NOMO-1 (cell line): Measurements from ENCODE around the gene SDK1.
"Not testable (repeated sequence)": the region's sequence is repeated elsewhere in the genome, so short reads cannot be mapped to it uniquely, and the experiment has no call there.

Experiments used
- DNase-seq, 2 experiments: peaks; one replicate each; lab custom pipeline; 2025; ENCODE audit not compliant: unreplicated experiment in 2 of 2; lab: John Stamatoyannopoulos, UW

The SDK1 gene

DNA sequence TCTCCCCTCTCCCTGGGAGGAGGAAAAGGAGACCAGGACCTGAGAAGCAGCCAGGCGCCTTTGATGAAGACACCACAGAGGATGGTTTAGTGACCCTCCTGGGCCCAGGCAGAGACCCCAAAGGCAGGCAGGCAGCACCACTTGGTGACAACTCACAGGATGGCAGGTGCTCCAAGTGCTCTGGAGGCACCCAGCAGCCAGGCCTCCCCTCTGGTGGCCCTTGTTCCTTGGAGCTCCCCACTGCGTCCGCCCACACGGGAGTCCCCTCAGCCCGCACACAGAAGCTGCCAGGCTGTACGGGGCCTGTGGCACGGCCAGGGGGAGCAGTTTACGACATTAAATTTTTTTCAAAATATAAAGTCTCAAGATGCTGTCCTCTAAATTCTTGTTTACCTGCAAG lies 773.9 kb downstream of the SDK1 start:
- no peak for DNase-seq

DNA sequence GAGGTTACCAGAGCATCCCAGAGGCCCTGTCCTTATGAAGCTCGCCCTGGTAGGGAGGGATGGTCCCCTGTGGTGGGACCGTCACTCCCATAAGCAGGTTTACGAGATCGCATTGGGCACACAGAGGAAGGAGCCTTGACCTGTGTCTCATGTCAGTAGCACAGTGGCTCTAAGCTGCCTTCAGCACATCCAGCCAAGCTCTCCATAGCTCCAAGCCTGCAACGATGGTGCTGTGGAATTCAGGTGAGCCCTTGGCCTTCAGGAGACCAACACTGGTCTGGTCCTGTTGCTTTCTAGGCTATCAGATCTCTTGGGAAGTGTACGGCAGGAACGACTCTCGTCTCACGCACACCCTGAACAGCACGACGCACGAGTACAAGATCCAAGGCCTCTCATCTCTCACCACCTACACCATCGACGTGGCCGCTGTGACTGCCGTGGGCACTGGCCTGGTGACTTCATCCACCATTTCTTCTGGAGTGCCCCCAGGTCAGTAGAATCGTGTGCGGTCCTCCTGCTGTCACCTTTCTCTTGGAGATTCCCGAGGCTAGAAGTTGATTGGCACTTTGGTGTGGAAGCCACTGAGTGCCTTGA lies 775.7 kb downstream of the SDK1 start:
- no peak for DNase-seq

DNA sequence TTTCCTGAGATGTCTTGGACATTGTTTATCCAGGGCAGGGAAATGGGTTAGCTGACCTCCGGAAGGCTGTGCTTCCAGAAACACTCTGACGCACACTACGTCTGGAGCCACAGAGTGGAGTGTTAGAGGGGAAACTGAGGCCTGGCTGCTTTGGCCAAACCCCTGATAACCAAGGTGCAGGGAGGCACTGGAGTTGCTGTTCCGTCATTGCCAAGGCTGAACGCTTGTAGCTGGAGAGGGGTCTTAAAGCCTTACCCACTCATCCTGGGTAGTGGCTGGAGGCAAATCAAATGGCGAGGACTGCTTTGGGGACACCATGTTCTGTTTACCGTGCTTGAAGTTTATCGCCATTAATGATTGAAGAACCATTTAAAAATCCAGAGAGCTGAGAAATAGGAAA lies 776.9 kb downstream of the SDK1 start:
- no peak for DNase-seq

DNA sequence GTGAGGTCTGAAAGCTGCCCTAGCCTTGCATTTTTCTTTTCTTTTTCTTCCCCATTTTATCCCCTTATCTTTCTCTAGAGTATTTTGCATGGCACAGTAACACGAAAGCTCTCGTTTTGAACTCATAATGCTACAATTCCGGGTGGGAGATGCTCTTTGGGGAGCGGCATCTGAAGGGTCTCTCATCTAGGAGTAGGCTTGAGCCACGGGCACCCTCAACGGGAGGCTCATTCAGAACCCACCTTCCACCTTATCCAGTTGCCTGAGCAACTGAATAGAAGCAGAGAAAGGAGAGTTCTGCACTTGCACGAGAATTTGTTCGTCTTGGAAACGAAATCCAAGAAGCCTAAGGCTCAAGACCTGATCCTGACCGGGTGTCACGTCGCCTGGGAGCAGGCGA lies 777.5 kb downstream of the SDK1 start:
- no peak for DNase-seq

DNA sequence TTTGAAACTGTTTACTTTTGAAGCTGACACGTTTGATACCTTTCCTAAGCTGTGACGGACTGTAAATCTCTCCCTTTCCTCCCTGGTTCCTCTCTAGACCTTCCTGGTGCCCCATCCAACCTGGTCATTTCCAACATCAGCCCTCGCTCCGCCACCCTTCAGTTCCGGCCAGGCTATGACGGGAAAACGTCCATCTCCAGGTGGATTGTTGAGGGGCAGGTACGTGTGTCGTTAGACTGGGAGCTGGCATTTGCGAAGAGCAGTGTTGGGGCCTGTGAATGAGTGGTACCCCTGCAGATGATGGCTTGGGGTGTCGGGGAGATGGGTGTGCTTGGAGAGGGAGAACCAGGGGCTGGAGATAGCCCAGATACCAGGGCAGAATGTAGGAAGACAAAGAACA lies 778.3 kb downstream of the SDK1 start:
- DNase-seq: no peak

DNA sequence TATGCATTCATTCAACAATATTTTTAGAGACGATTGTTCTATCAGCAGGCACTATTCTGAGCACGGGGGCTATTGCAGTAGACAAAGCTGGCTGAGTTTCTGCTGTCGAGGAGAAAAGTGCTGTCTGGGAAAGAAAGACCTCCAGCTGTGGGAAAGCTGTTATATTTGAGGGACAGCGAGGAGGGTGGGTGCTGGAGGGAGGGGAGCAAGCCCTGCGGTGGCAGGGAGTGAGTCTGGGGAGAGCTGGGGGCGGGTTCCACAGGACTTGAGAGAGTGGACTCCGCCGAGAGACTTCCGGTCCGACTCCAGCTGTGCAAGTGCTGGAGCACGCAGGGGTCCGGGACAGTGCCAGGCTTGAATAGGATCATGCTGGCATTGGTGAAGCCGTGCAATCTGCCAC lies 778.9 kb downstream of the SDK1 start:
- no peak for DNase-seq

DNA sequence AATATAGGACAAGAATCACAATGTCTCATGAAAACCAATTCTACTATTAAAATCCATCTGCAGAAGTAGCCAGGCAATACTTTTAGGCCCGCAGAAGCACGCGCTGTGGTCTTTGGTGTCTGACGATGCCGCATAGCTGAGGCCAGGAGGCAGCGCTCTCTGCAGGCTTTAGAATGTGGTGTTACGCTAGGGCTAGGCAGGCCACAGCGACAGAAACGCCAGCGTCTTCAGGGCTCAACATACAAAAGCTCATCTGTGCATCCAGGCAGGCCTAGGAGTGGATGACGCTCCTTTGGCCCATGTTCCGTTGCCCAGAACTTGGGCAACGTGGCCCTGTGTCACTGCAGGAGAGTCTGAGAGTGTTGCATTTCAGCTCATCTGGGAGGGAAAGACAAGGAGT lies 779.9 kb downstream of the SDK1 start:
- DNase-seq: no peak

DNA sequence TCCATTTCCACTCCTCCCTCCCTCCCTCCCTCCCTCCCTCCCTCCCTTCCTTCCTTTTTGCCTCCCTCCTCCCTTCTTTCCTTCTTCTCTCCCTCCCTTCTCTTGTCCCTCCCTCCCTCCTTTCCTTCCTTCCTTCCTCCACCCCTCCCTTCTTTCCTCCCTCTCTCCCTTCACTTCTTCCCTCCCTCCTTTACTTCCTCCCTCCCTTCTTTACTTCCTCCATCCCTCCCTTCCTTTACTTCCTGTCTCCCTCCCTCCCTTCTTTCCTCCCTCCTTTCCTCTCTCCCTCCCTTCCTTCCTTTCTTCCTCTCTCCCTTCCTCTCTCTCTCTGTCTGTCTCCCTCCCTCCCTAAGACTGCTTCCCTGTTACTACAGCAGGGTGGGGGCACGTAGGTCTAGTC lies 782.5 kb downstream of the SDK1 start:
- DNase-seq: no peak

DNA sequence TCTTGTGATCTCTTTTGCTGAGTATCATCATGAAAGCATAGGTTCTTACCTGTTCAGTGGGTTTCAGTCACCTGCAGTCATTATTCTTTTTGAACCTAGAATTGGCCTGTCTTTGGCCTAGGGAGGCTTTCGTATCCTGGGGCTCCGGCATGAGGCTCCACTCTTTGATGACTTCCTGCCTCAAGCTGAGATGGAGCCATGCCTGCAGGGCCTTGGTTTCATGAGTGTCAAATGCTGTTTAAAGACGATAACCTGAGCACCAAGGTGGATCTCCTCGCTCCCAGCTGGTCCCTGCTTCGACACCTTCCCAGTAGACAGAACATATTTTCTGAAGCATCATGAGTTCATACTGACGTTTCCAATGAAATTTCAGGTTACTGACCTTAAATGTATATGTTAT lies 783.2 kb downstream of the SDK1 start:
- no peak for DNase-seq

DNA sequence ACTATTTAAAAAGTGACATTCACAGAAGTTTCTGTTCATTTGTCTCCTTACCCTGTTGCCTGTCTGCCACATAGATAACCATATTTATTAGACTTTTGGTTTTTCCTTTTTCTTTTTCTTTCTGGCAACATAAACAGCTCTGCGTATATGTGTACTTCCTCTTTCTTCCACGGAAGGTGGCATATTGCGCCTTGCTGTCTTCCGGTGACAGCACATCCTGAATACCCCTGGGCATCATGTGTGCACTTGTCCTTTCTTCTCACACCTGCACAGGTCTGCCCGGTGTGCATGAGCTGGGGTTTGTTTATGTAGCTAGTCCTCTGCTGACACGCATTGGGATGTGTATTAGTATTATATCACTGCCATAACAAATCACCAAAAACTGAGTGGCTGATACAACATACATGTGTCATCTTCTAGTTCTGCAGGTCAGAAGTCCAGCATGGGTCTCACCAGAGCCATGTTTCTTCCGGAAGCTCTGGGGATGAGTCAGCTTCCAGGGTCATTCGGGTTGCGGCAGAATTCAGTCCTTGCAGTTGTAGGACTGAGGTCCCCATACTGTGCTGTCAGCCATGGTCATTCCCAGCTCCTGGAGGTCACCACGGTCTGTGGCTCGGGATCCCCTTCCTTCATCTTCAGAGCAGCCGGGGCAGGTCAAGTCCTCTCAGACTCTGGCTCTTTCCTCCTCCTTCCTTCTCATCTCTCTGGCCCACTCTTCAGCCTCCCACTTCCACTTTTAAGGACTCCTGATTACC lies 785.1 kb downstream of the SDK1 start:
- DNase-seq: peak; percentile 32 to 52

DNA sequence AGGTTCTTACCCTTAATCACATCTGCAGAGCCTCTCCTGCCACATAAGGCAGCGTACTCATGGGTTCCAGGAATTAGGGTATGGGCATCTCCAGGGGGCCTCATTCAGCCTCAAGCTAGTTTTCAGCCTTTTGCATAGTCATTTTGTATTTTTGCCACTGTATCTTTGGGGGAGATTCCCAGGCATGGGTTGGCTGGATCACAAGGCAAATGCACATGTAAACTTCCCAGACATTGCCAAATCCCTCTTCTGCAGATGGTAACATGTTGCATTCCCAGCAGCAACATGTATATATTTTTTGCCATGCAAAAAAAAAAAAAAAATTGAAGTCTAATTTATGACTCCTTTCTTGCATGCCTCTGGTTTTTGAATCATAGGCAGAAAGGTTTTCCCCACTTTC lies 785.7 kb downstream of the SDK1 start:
- no peak for DNase-seq

DNA sequence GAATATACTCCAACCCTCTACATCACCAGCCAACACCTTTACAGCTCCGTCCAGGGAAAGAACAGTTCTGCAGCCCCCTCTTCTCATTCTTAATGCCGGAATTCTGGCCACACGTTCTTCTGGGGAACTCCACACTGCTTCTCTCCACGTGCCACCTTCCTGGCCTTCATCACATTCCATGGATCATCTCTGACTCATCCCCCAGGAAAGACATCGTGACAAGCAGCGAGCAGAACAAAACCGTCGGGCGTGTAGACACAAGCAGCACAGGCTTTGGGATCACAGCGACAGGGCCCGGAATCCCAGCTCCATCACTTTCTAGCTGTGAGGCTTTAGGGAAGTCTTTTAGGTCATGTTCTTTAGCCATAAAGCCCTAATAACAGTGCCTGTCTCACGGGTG lies 790.7 kb downstream of the SDK1 start:
- DNase-seq: no peak

DNA sequence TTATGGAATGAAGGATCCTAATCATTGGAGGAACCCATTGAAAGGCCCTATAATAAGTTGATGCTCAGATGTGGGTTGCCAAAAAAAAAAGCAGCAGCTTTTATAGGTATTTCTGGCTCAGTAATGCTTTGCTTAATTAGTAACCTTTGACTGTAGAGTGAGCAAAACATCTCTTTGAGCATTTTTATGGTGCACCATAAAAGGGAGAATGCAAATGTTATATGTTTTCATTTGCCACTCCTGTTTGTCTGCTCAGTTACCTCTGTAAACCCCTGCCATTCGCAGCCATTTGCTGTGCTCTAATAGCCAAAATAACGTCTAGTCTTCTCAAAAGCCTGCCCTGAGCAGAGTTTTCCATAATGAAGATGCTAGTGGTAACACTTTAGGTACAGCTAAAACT lies 792.0 kb downstream of the SDK1 start:
- no peak for DNase-seq

DNA sequence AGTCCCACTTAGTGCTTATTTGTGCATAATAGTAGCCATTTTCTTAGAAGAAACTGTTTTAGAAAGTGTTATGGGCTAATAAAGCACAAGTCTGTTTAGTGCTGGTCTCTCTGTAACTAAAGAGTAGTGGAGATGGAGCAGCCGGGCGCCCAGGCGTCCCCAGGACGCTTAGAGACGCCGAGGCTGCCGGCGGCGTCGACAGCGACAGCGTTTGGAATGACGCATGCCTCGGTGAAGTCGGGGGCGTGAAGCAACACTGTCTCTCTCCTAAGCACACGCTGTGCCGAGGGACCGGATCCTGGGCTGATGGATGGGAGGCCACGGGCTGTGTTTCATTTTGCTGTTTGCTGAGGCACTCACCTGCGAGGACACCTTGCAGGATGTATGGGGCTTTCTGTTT lies 792.4 kb downstream of the SDK1 start:
- no peak for DNase-seq

DNA sequence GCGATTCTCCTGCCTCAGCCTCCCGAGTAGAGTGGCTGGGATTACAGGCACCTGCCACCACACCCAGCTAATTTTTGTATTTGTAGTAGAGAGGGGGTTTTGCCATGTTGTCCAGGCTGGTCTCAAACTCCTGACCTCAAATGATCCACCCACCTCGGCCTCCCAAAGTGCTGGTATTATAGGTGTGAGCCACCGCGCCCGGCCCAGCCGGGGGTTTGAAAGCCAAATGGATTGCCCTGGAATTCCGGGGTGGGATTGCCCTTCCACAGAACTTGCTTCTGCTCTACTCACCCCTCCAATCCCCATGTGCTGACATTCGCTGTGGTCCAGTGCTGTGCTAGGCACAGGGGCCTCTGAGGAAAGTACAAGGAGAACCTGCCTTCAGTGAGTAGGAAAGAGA lies 793.1 kb downstream of the SDK1 start:
- not testable (repeated sequence) for DNase-seq

DNA sequence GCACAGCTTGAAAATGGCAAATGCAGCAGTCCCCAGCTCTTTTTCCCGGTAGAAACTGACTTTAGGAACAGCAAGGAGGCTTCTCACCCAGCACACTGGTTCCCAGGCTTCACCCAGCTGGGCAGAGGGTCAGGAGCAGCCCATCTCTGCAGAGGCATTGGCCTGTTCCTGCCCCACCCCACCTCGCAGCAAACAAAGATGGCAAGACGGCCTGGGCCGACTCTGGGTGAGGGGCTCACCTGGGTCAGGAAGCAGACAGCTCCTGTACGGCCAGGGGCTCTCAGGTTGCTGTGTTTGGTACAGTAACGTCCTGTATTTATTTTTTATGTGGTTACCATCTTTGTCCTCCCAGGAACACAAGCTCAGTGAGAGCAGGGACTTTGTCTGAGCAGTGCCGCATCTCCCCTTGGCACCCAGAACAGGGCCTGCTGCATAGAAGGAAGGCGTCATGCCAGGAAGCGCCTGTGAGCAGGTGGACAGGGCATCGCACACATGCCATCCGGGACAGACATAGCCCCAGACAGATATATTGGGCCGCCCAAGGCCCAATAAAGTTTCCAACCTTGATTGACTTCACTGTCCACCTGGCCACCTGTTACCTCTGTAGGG lies 796.1 kb downstream of the SDK1 start:
- DNase-seq: no peak

DNA sequence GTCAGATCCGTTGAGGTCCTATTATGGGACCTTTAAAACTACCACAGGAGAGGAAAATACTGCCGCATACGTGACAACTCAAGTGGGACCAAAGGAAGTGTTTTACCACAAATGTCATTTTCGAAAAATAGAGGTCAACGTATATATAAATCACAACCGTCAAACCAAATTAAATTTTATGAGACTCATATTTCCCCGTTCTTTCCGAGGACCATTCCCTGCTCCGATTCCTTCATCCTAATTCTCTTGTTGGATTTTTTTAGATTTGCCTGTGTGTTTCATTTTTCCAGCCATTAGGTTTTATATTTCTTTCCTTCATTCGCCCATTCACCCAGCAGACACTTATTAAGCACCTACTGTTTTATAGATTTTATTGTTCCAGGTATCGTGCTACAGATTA lies 797.1 kb downstream of the SDK1 start:
- DNase-seq: no peak

DNA sequence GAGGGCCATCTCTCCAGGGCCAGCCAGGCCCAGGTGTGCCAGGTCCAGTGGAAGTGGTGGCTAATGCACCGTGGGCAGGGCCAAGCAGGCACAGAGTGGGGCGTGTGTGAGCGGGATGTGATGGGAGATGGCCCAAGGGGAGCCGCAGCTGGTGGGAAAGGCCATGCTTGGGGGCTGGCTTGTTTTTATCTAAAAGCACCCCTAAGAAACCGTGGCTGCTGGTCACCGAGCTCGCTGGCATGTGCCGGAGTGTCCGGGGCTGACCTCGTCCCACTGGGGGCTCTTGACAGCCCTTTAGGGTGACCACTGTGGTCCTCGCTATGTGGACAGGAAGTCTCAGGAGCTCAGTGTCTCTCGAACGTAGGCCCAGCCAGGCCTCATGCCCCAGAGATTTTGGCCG lies 798.6 kb downstream of the SDK1 start:
- DNase-seq: no peak

DNA sequence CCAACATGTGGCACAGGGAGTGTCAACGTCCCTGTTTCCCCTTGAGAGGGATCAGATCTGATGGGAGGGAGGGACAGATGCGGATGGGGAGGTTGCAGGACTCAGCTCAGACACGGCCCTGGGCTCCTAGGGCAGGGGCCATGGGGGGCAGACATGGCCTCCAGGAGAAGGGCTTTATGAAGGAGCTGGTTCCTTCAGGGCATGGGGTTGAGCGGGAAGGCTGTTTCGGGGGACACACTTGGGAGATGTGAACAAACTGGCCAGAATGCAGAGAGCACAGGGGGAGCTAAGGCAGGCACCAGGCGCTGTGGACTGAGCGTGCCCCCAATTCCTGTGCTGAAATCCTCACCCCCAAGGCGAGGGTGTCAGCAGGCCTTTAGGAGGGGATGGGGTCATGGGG lies 799.1 kb downstream of the SDK1 start:
- DNase-seq: no peak

DNA sequence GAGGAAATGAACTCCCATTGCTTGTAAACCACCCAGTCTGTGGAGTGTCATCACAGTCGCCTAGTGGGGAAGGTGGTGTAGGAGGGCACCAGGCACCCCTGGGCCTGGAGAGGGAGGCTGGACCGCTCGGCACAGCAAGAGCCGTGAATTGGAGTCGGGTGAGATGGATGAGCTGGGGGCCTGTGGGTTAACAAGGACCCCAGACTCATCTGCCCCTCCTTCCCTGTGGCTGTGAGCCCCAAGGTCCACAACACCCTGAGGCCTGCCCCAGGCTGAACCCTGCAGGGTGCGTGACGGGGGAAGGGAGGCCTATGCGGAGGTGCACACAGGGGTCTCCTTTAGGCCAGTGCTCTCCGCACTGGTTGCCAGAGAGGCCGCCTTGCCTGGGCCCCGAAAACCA lies 799.6 kb downstream of the SDK1 start:
- DNase-seq: no peak

DNA sequence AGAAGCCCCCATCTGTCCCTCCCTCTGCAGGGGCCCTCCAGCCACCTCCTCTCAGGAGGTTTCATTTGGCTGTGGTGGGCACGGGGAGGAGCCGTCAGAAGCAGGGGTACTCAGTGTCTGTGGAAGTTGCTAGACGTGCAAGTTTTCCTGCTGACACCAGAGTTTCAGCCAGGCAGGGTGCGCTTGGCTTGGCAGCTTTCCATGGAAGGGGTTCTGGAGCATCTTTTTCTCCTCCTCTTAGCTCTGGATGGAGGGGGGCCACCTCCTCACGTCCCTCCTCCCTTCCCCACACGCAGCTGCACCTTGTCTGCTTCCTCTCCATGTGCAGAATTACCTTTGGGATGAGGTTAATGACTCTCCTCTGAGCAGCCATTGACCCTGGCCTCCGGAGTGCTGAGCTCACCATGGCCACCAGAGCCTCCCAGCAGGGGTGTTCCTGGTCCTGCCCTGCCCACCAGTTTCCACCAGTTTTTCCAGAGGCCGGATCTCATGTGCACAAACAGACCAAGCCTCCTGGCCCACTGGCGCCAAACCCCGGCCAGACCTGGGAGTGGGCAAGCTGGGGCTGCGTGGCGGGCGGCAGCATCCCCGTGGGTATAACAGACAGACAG lies 801.3 kb downstream of the SDK1 start:
- no peak for DNase-seq
